ENCODE data around the gene NFATC2IP.

DNA sequence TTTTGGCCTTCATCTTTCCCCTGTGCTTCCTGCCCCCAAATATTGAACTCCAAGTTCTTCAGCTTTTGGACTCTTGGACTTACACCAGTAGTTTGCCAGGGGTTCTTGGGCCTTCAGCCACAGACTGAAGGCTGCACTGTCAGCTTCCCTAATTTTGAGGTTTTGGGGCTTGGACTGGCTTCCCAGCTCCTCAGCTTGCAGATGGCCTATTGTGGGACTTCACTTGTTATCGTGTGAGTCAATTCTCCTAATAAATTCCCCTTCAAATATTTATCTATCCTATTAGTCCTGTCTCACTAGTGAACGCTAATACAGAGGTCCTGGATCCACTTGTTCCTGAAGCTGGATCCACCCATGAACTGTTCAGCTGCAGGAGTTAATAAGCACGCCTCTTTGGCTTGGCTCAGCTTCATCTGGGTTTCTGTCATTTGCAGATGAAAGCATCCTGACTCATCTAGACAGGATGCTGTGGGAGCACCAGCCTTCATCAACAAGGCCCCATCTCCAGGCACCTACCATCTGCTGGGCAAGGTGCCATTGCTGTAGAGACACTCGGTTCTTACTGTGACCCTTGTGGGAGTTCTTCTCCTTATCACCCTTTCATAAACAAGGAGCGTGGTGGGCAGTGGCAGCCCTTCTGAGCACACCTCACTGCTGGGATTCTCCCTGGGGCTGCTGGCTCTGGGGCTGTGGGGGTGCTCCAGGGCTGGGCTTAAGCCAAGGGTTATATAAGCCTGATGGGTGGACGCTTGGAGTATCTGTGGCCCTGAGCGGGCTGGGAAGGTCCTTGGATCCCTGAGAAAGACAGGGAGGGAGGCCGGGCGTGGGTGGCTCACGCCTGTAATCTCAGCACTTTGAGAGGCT lies 57.2 kb downstream of the NFATC2IP start:
- TF ChIP-seq POLR2AphosphoS5 (IDR thresholded peaks at IDR 0.05; ENCODE audit: borderline replicate concordance, low read depth, low read length) = no peak
- no peak for TF ChIP-seq EZH2 (IDR thresholded peaks at IDR 0.05)
